ENCODE results near the gene HIVEP2. TPM values are rescaled to one million over a fixed set of nuclear protein-coding genes. Genes with fewer than 3 reads are reported as not detected.

The HIVEP2 gene
- total RNA-seq, 1 donor from 2014 or later = 3.5 TPM

GRCh38 chr6:142737368-142738034 is 207.5 kb downstream of the HIVEP2 start:
- TF ChIP-seq, protein P1, sequence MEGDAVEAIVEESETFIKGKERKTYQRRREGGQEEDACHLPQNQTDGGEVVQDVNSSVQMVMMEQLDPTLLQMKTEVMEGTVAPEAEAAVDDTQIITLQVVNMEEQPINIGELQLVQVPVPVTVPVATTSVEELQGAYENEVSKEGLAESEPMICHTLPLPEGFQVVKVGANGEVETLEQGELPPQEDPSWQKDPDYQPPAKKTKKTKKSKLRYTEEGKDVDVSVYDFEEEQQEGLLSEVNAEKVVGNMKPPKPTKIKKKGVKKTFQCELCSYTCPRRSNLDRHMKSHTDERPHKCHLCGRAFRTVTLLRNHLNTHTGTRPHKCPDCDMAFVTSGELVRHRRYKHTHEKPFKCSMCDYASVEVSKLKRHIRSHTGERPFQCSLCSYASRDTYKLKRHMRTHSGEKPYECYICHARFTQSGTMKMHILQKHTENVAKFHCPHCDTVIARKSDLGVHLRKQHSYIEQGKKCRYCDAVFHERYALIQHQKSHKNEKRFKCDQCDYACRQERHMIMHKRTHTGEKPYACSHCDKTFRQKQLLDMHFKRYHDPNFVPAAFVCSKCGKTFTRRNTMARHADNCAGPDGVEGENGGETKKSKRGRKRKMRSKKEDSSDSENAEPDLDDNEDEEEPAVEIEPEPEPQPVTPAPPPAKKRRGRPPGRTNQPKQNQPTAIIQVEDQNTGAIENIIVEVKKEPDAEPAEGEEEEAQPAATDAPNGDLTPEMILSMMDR (conservative IDR thresholded peaks at IDR 0.05) = no peak
- Mint-ChIP-seq H3K4me3 (no peak overlapping the region), H3K36me3 (ENCODE audit: low read depth) (no peaks in the 10 kb centered on the region), H3K27me3 (ENCODE audit: low read depth) (no peaks in the 10 kb centered on the region), H3K27ac (ENCODE audit: unreplicated experiment) (no peak overlapping the region), H3K9me3 (no peaks in the 10 kb centered on the region), H3K4me1 (no peaks in the 10 kb centered on the region)
- DNase-seq (ENCODE audit: low read depth, low spot score) = no peak

DNA sequence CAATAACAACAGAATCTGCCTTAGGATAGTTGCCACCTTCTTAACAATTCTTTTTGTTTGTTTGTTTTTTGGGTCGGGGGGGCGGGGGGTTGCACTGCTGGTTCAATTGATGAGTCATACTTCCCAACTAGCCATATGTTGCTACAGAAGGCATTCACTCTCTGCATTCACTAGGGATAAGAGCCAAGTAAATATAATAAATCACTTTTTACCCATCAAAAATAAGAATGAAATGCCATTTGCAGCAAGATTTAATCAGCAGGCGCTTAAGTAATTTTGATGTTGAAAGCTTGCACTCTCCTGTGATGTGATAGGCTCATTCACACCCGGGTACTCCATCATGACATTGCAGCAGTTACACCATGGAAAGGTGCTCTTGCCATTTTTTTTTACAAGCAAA is 209.8 kb downstream of the HIVEP2 start:
- H3K27me3 Mint-ChIP-seq (ENCODE audit: low read depth) = no peaks in the 10 kb centered on the region
- no peaks in the 10 kb centered on the region for H3K36me3 Mint-ChIP-seq (ENCODE audit: low read depth)
- H3K9me3 Mint-ChIP-seq = no peaks in the 10 kb centered on the region
- no peak for DNase-seq (ENCODE audit: low read depth, low spot score)
- no peak overlapping the region for H3K4me3 Mint-ChIP-seq
- H3K27ac Mint-ChIP-seq (ENCODE audit: unreplicated experiment) = no peak overlapping the region
- H3K4me1 Mint-ChIP-seq = no peaks in the 10 kb centered on the region
- TF ChIP-seq, protein P1 (conservative IDR thresholded peaks at IDR 0.05) = no peak

DNA sequence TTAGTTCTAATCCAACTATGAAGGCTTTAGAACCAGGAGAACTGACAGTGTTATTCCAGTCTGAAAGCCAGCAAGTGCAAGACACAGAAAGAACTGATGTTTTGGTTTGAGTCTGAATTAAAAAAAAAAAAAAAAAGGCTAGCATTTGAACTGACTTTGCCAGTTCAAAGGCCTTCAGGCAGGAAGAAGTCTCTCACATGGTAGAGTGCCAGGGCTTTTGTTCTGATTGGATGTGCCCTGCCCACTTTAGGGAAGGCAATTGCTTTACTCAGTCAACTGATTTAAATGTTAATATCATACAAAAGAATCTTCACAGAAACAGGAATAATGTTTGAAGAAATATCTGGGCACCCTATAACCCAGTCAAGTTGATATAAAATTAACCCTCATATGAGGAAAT is 212.2 kb downstream of the HIVEP2 start:
- Mint-ChIP-seq H3K36me3 (ENCODE audit: low read depth) (no peaks in the 10 kb centered on the region), H3K4me1 (no peaks in the 10 kb centered on the region)

GRCh38 chr6:142731611-142732010 is 213.4 kb downstream of the HIVEP2 start:
- TF ChIP-seq, protein P1 (conservative IDR thresholded peaks at IDR 0.05) = no peak
- no peak for DNase-seq (ENCODE audit: low read depth, low spot score)
- Mint-ChIP-seq H3K27me3 (ENCODE audit: low read depth) (peaks cover 2% of the 10 kb centered on the region), H3K27ac (ENCODE audit: unreplicated experiment) (no peak overlapping the region), H3K36me3 (ENCODE audit: low read depth) (no peaks in the 10 kb centered on the region), H3K4me3 (no peak overlapping the region), H3K9me3 (no peaks in the 10 kb centered on the region), H3K4me1 (no peaks in the 10 kb centered on the region)

More for the DNA sequence above, 212.2 kb downstream of the HIVEP2 start:
- Mint-ChIP-seq H3K9me3 (no peaks in the 10 kb centered on the region), H3K4me3 (no peak overlapping the region), H3K27ac (ENCODE audit: unreplicated experiment) (no peak overlapping the region), H3K27me3 (ENCODE audit: low read depth) (no peaks in the 10 kb centered on the region)
- TF ChIP-seq, protein P1 (conservative IDR thresholded peaks at IDR 0.05) = no peak
- no peak for DNase-seq (ENCODE audit: low read depth, low spot score)

- Mint-ChIP-seq H3K27ac (ENCODE audit: unreplicated experiment) (no peak overlapping the region), H3K9me3 (no peaks in the 10 kb centered on the region), H3K4me1 (no peaks in the 10 kb centered on the region), H3K36me3 (ENCODE audit: low read depth) (no peaks in the 10 kb centered on the region), H3K27me3 (ENCODE audit: low read depth) (peaks cover 2% of the 10 kb centered on the region), H3K4me3 (no peak overlapping the region)
- TF ChIP-seq, protein P1 (conservative IDR thresholded peaks at IDR 0.05) = no peak
- no peak for DNase-seq (ENCODE audit: low read depth, low spot score)
Measured at GRCh38 chr6:142729618-142730017, 215.4 kb downstream of the HIVEP2 start.
